WTC11 (cell line): ENCODE results near the gene KBTBD7. TPM values are rescaled to one million over a fixed set of nuclear protein-coding genes. Genes with fewer than 3 reads are reported as not detected.

Experiments
- AFF4 ChIP-seq: sonication (generic); formaldehyde crosslinking; IDR thresholded peaks from 2 replicates; pipeline ENCODE4 v1.8.1; 2023; ENCODE audit warnings: mild to moderate bottlenecking, missing genetic modification reagents, borderline replicate concordance
- ATF1 ChIP-seq: sonication (generic); formaldehyde crosslinking; IDR thresholded peaks from 2 replicates; pipeline ENCODE4 v1.8.1; 2023; ENCODE audit warnings: mild to moderate bottlenecking, moderate library complexity, missing genetic modification reagents
- ATF2 ChIP-seq: sonication (generic); formaldehyde crosslinking; IDR thresholded peaks from 2 replicates; pipeline ENCODE4 v1.8.1; 2022; ENCODE audit warnings: low read depth, missing genetic modification reagents, borderline replicate concordance
- CDX4 ChIP-seq: fragments of 250-450 bp; sonication (Bioruptor Pico); IDR thresholded peaks from 2 replicates; pipeline ENCODE4 v1.9.0; 2021; ENCODE audit warnings: moderate library complexity, mild to moderate bottlenecking, inconsistent platforms, borderline replicate concordance
- CREM ChIP-seq: sonication (generic); formaldehyde crosslinking; IDR thresholded peaks from 2 replicates; pipeline ENCODE4 v1.8.1; 2022; ENCODE audit warnings: mild to moderate bottlenecking, missing genetic modification reagents, moderate library complexity
- E2F4 ChIP-seq: sonication (generic); formaldehyde crosslinking; IDR thresholded peaks from 2 replicates; pipeline ENCODE4 v1.8.1; 2022; ENCODE audit warnings: low read depth, mild to moderate bottlenecking, moderate library complexity, missing genetic modification reagents, borderline replicate concordance
- FOXP1 ChIP-seq: sonication (generic); formaldehyde crosslinking; IDR thresholded peaks from 2 replicates; pipeline ENCODE4 v1.8.0; 2022; ENCODE audit warnings: missing genetic modification reagents, mild to moderate bottlenecking, moderate library complexity, borderline replicate concordance
- HMGXB4 ChIP-seq: sonication (generic); formaldehyde crosslinking; IDR thresholded peaks from 2 replicates; pipeline ENCODE4 v1.8.1; 2023; ENCODE audit warnings: mild to moderate bottlenecking, moderate library complexity, missing genetic modification reagents
- IRF1 ChIP-seq: sonication (generic); formaldehyde crosslinking; IDR thresholded peaks from 2 replicates; pipeline ENCODE4 v1.8.0; 2023; ENCODE audit warnings: missing genetic modification reagents
- MAX ChIP-seq: sonication (generic); formaldehyde crosslinking; IDR thresholded peaks from 2 replicates; pipeline ENCODE4 v1.8.0; 2022; ENCODE audit warnings: mild to moderate bottlenecking, missing genetic modification reagents
- MLX ChIP-seq: sonication (generic); formaldehyde crosslinking; IDR thresholded peaks from 2 replicates; pipeline ENCODE4 v1.8.1; 2023; ENCODE audit warnings: mild to moderate bottlenecking, missing genetic modification reagents, moderate library complexity
- PRRX2 ChIP-seq: fragments of 250-450 bp; sonication (Bioruptor Pico); IDR thresholded peaks from 2 replicates; pipeline ENCODE4 v1.8.0; 2021; ENCODE audit warnings: mild to moderate bottlenecking
- STAT6 ChIP-seq: sonication (generic); formaldehyde crosslinking; conservative IDR thresholded peaks from 2 replicates; pipeline ENCODE4 v1.8.1; 2023; ENCODE audit warnings: mild to moderate bottlenecking, low read depth, missing genetic modification reagents, moderate library complexity
- TEAD4 ChIP-seq: sonication (generic); formaldehyde crosslinking; IDR thresholded peaks from 2 replicates; pipeline ENCODE4 v1.8.0; 2022; ENCODE audit warnings: mild to moderate bottlenecking, missing genetic modification reagents
- TP53 ChIP-seq: sonication (generic); formaldehyde crosslinking; IDR thresholded peaks from 2 replicates; pipeline ENCODE4 v1.8.1; 2023; ENCODE audit warnings: mild to moderate bottlenecking, missing genetic modification reagents
- USF2 ChIP-seq: sonication (generic); formaldehyde crosslinking; IDR thresholded peaks from 2 replicates; pipeline ENCODE4 v1.8.1; 2023; ENCODE audit warnings: mild to moderate bottlenecking, missing genetic modification reagents, moderate library complexity
- ZBTB43 ChIP-seq: sonication (generic); formaldehyde crosslinking; IDR thresholded peaks from 2 replicates; pipeline ENCODE4 v1.8.1; 2023; ENCODE audit warnings: mild to moderate bottlenecking, missing genetic modification reagents
- ZNF121 ChIP-seq: sonication (generic); formaldehyde crosslinking; IDR thresholded peaks from 2 replicates; pipeline ENCODE4 v1.8.0; 2023; ENCODE audit warnings: missing genetic modification reagents
- ZNF138 ChIP-seq: sonication (generic); formaldehyde crosslinking; conservative IDR thresholded peaks from 2 replicates; pipeline ENCODE4 v1.8.1; 2022; ENCODE audit warnings: mild to moderate bottlenecking, moderate library complexity, missing genetic modification reagents
- ZNF396 ChIP-seq: fragments of 250-450 bp; sonication (Bioruptor Pico); IDR thresholded peaks from 2 replicates; pipeline ENCODE4 v1.8.0; 2021; ENCODE audit warnings: mild to moderate bottlenecking, moderate library complexity, borderline replicate concordance
- total RNA-seq: library from RNA; stranded (reverse); gene quantifications from 3 replicates; pipeline ENCODE4 v1.2.3, GENCODE V29; 2021

KBTBD7 gene
- total RNA-seq, 1 experiment from 2014 or later, result 15.7 TPM

GRCh38 chr13:41193919-41194824, at the start of gene KBTBD7 (continued):
- TF ChIP-seq HMGXB4 (CRISPR knock-in tag), result 0 out of 2 replicates have a peak, but pooled peaks have one; percentile 70
- TF ChIP-seq E2F4 (CRISPR knock-in tag), result peak; percentile 81; the same call in 1 of the 2 replicates
- TF ChIP-seq ATF2 (CRISPR knock-in tag), result no peak
- peak; percentile 34; the same call in 1 of the 2 replicates for TF ChIP-seq TP53 (CRISPR knock-in tag)
- peak; percentile 95 for TF ChIP-seq MAX
- TF ChIP-seq ZNF121 (CRISPR knock-in tag), result no peak
- peak; percentile 20; the same call in 1 of the 2 replicates for TF ChIP-seq ZBTB43 (CRISPR knock-in tag)
- TF ChIP-seq IRF1 (CRISPR knock-in tag), result no peak
- TF ChIP-seq AFF4 (CRISPR knock-in tag), result no peak
- TF ChIP-seq STAT6 (CRISPR knock-in tag), result no peak
- 0 out of 2 replicates have a peak, but pooled peaks have one; percentile 47 for TF ChIP-seq USF2
- 0 out of 2 replicates have a peak, but pooled peaks have one; percentile 82 for TF ChIP-seq ATF1 (CRISPR knock-in tag)
- TF ChIP-seq TEAD4 (CRISPR knock-in tag), result 0 out of 2 replicates have a peak, but pooled peaks have one; percentile 33
- peak; percentile 80 for TF ChIP-seq CREM
- peak; percentile 95 for TF ChIP-seq FOXP1 (CRISPR knock-in tag)
- TF ChIP-seq PRRX2 (CRISPR knock-in tag), result no peak
- no peak; the same call in 1 of the 2 replicates for TF ChIP-seq ZNF138 (CRISPR knock-in tag)
- TF ChIP-seq CDX4 (CRISPR knock-in tag), result no peak
- no peak for TF ChIP-seq ZNF396 (CRISPR knock-in tag)
- TF ChIP-seq MLX (CRISPR knock-in tag), result 0 out of 2 replicates have a peak, but pooled peaks have one; percentile 24
